SHP77 treated with DMSO at 0.1 percent for 48 hours (cell line): ENCODE results near the gene PCYT1A.
"Not testable (repeated sequence)": the region's sequence is repeated elsewhere in the genome, so short reads cannot be mapped to it uniquely, and the experiment has no call there.

Experiments used
- DNase-seq: peaks from one replicate; lab custom pipeline; 2025; lab: John Stamatoyannopoulos, UW

The PCYT1A gene

GRCh38 chr3:196287090-196287439 is 461 bp downstream of the PCYT1A start:
- DNase-seq: no peak

GRCh38 chr3:196284396-196284795 is 3.1 kb downstream of the PCYT1A start:
- no peak for DNase-seq

GRCh38 chr3:196281962-196282361 is 5.6 kb downstream of the PCYT1A start:
- DNase-seq: no peak

GRCh38 chr3:196280689-196281440 is 6.7 kb downstream of the PCYT1A start:
- no peak for DNase-seq

- no peak for DNase-seq
Measured at GRCh38 chr3:196275126-196275525, 12.4 kb downstream of the PCYT1A start.

- no peak for DNase-seq
Measured at GRCh38 chr3:196274585-196274984, 12.9 kb downstream of the PCYT1A start.

GRCh38 chr3:196273655-196274054 is 13.9 kb downstream of the PCYT1A start:
- no peak for DNase-seq

GRCh38 chr3:196272826-196273225 is 14.7 kb downstream of the PCYT1A start:
- no peak for DNase-seq

- no peak for DNase-seq
Measured at GRCh38 chr3:196270499-196270898, 17.0 kb downstream of the PCYT1A start.

GRCh38 chr3:196268284-196269163 is 19.0 kb downstream of the PCYT1A start:
- DNase-seq: no peak

GRCh38 chr3:196263819-196264218 is 23.7 kb downstream of the PCYT1A start:
- no peak for DNase-seq

- no peak for DNase-seq
Measured at GRCh38 chr3:196260784-196261183, 26.7 kb downstream of the PCYT1A start.

- DNase-seq: no peak
Measured at GRCh38 chr3:196255776-196256175, 31.8 kb downstream of the PCYT1A start.

GRCh38 chr3:196254376-196255283 is 32.9 kb downstream of the PCYT1A start:
- DNase-seq: no peak

GRCh38 chr3:196251918-196252317 is 35.6 kb downstream of the PCYT1A start:
- DNase-seq: no peak

GRCh38 chr3:196246612-196247308 is 40.8 kb downstream of the PCYT1A start:
- no peak for DNase-seq

- not testable (repeated sequence) for DNase-seq
Measured at GRCh38 chr3:196244166-196244565, 43.4 kb downstream of the PCYT1A start.

GRCh38 chr3:196241704-196242103 is 45.8 kb downstream of the PCYT1A start:
- DNase-seq: no peak

GRCh38 chr3:196240424-196240823 is 47.1 kb downstream of the PCYT1A start:
- DNase-seq: no peak

GRCh38 chr3:196238612-196239560 is 48.6 kb downstream of the PCYT1A start:
- no peak for DNase-seq
